ENCODE measurements around the gene SMAD4. TPM values are rescaled to one million over a fixed set of nuclear protein-coding genes. Genes with fewer than 3 reads are reported as not detected.
"Not testable (repeated sequence)": the region's sequence is repeated elsewhere in the genome, so short reads cannot be mapped to it uniquely, and the experiment has no call there.

Gene SMAD4
- total RNA-seq, 1 experiment from 2014 or later = 48.8 TPM

DNA sequence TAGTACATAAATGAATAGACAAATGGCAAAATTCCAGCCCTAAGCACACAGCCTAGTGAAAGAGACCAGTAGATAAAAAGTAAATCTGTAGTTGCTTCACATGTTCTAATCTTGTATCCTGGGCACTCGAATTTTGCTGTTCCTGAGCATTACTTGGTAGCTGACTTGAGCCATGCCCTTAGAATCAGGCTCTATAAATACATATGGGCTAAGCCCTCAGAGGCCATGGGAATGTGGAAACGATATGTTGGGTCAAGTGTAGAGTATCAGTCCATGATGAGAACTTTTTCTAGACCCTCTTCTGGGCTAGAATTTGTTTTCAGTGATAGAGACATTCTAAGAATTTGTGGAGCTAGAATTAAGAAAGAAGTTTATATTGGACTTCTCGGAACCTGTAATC lies 40.3 kb upstream of the SMAD4 start:
- no peak for DNase-seq
- no TSS peak for BruUV-seq (replicated peaks)
- no peak for TF ChIP-seq CTCF (IDR thresholded peaks at IDR 0.05; ENCODE audit: insufficient read depth in 1 of 2, low read depth in 1 of 2, low read length in 1 of 2, severe bottlenecking in 1 of 2, unreplicated experiment in 1 of 2)
- intact Hi-C loops (cut with micrococcal nuclease; ENCODE audit: unreplicated experiment) = no loop called here
- Mint-ChIP-seq H3K36me3 (ENCODE audit: insufficient read depth, unreplicated experiment) (no peaks in the 10 kb centered on the region), H3K4me3 (ENCODE audit: unreplicated experiment) (no peak overlapping the region), H3K27ac (ENCODE audit: unreplicated experiment) (no peak overlapping the region), H3K4me1 (ENCODE audit: low read depth, unreplicated experiment) (peaks cover 13% of the 10 kb centered on the region), H3K9me3 (ENCODE audit: unreplicated experiment) (no peaks in the 10 kb centered on the region), H3K27me3 (ENCODE audit: insufficient read depth, unreplicated experiment) (no peaks in the 10 kb centered on the region)
- no peaks in the 10 kb centered on the region for H3K9me3 ChIP-seq
- H3K36me3 ChIP-seq (ENCODE audit: control insufficient read depth, insufficient read depth, low read length) = no peaks in the 10 kb centered on the region
- no peak overlapping the region for H3K4me3 ChIP-seq (ENCODE audit: low read depth, low read length)
- no peaks in the 10 kb centered on the region for H3K27me3 ChIP-seq (replicated peaks; ENCODE audit: control insufficient read depth, insufficient read depth, low read length)
- ChIA-PET POLR2A (no interaction called here), CTCF (no interaction called here)
- peaks cover 3% of the 10 kb centered on the region; the same call in 1 of the 2 replicates for H3K4me1 ChIP-seq

DNA sequence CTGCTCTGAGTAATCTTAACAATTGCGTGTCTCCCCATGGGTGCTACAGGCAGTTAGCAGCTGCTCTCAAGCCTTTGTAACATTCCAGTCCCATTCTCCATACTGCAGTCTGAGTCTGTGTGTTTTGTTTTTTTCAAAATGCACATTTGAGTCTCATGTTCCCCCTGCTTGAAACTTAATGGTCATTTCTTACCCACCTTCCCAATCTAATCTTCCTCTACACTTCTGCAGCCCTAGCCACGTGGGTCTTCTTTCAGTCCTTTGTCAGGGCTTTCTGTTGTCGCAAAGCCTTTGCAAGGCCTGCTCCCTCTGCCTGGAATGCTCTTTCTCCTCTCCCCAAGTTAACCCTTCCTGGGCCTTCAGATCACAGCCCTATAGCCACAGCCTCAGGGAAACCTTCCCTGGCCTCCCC lies 37.7 kb upstream of the SMAD4 start:
- TF ChIP-seq CTCF (IDR thresholded peaks at IDR 0.05; ENCODE audit: insufficient read depth in 1 of 2, low read depth in 1 of 2, low read length in 1 of 2, severe bottlenecking in 1 of 2, unreplicated experiment in 1 of 2) = no peak
- BruUV-seq (replicated peaks) = no TSS peak
- CTCF ChIA-PET = interaction anchor here (0.5 kb wide), 1 partner anchor 44 kb away, joined by 4 read pairs; no protein-coding TSS in a partner anchor
- no peaks in the 10 kb centered on the region for H3K9me3 ChIP-seq
- intact Hi-C loops (cut with micrococcal nuclease; ENCODE audit: unreplicated experiment) = no loop called here
- H3K27me3 Mint-ChIP-seq (ENCODE audit: insufficient read depth, unreplicated experiment) = no peaks in the 10 kb centered on the region
- DNase-seq = peak in 1 of 2 experiments; percentile 6
- peaks cover 13% of the 10 kb centered on the region for H3K4me1 Mint-ChIP-seq (ENCODE audit: low read depth, unreplicated experiment)
- no peak overlapping the region for H3K4me3 ChIP-seq (ENCODE audit: low read depth, low read length)
- no peaks in the 10 kb centered on the region for H3K36me3 Mint-ChIP-seq (ENCODE audit: insufficient read depth, unreplicated experiment)
- H3K36me3 ChIP-seq (ENCODE audit: control insufficient read depth, insufficient read depth, low read length) = no peaks in the 10 kb centered on the region
- H3K4me1 ChIP-seq = no peaks in the 10 kb centered on the region
- H3K27me3 ChIP-seq (replicated peaks; ENCODE audit: control insufficient read depth, insufficient read depth, low read length) = no peaks in the 10 kb centered on the region
- H3K27ac Mint-ChIP-seq (ENCODE audit: unreplicated experiment) = peak overlapping the region; percentile 66
- H3K4me3 Mint-ChIP-seq (ENCODE audit: unreplicated experiment) = peak overlapping the region; percentile 31
- POLR2A ChIA-PET = no interaction called here
- H3K9me3 Mint-ChIP-seq (ENCODE audit: unreplicated experiment) = no peaks in the 10 kb centered on the region

DNA sequence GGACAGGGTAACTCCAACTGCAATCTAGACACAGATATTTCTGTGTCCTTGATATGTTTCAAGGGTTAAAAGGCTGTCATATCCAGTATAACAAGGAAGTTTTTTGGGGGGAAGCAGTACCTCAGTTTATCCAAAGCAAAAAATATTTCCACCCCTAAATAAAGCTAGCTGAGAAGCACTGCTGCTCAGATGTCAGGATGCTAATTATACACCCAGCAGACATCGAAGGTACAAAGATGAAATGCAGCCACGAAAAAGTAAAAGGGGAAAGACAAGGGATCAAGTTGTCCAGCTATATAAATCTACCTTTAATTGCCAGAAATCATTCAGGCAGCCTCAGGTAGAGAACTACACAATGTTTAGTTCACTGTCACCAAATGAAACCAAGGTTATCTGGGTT lies 36.0 kb upstream of the SMAD4 start:
- H3K4me1 Mint-ChIP-seq (ENCODE audit: low read depth, unreplicated experiment) = peaks cover 13% of the 10 kb centered on the region
- no peaks in the 10 kb centered on the region for H3K27me3 ChIP-seq (replicated peaks; ENCODE audit: control insufficient read depth, insufficient read depth, low read length)
- H3K36me3 ChIP-seq (ENCODE audit: control insufficient read depth, insufficient read depth, low read length) = no peaks in the 10 kb centered on the region
- no peaks in the 10 kb centered on the region for H3K9me3 Mint-ChIP-seq (ENCODE audit: unreplicated experiment)
- no peaks in the 10 kb centered on the region for H3K36me3 Mint-ChIP-seq (ENCODE audit: insufficient read depth, unreplicated experiment)
- no peak for DNase-seq
- no peaks in the 10 kb centered on the region for H3K9me3 ChIP-seq
- ChIA-PET CTCF (no interaction called here), POLR2A (no interaction called here)
- H3K27ac Mint-ChIP-seq (ENCODE audit: unreplicated experiment) = no peak overlapping the region
- no peaks in the 10 kb centered on the region for H3K27me3 Mint-ChIP-seq (ENCODE audit: insufficient read depth, unreplicated experiment)
- TF ChIP-seq CTCF (IDR thresholded peaks at IDR 0.05; ENCODE audit: insufficient read depth in 1 of 2, low read depth in 1 of 2, low read length in 1 of 2, severe bottlenecking in 1 of 2, unreplicated experiment in 1 of 2) = no peak
- no peak overlapping the region for H3K4me3 Mint-ChIP-seq (ENCODE audit: unreplicated experiment)
- no peaks in the 10 kb centered on the region for H3K4me1 ChIP-seq
- BruUV-seq (replicated peaks) = no TSS peak
- intact Hi-C loops (cut with micrococcal nuclease; ENCODE audit: unreplicated experiment) = no loop called here
- H3K4me3 ChIP-seq (ENCODE audit: low read depth, low read length) = no peak overlapping the region

DNA sequence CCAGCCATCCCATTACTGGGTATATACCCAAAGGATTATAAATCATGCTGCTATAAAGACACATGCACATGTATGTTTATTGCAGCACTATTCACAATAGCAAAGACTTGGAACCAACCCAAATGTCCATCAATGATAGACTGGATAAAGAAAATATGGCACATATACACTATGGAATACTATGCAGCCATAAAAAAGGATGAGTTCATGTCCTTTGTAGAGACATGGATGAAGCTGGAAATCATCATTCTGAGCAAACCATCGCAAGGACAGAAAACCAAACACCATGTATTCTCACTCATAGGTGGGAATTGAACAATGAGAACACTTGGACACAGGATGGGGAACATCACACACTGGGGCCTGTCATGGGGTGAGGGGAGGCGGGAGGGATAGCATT lies 26.8 kb upstream of the SMAD4 start:
- H3K27ac Mint-ChIP-seq (ENCODE audit: unreplicated experiment); CTCF ChIA-PET; H3K4me3 ChIP-seq (ENCODE audit: low read depth, low read length); H3K36me3 Mint-ChIP-seq (ENCODE audit: insufficient read depth, unreplicated experiment); POLR2A ChIA-PET; intact Hi-C loops (cut with micrococcal nuclease; ENCODE audit: unreplicated experiment); H3K27me3 Mint-ChIP-seq (ENCODE audit: insufficient read depth, unreplicated experiment); H3K9me3 ChIP-seq; DNase-seq; H3K4me3 Mint-ChIP-seq (ENCODE audit: unreplicated experiment); H3K36me3 ChIP-seq (ENCODE audit: control insufficient read depth, insufficient read depth, low read length); H3K27me3 ChIP-seq (replicated peaks; ENCODE audit: control insufficient read depth, insufficient read depth, low read length); H3K9me3 Mint-ChIP-seq (ENCODE audit: unreplicated experiment); BruUV-seq (replicated peaks): not testable (repeated sequence)
- peaks cover 17% of the 10 kb centered on the region for H3K4me1 ChIP-seq
- H3K4me1 Mint-ChIP-seq (ENCODE audit: low read depth, unreplicated experiment) = peaks cover 13% of the 10 kb centered on the region

All from Caco-2 (cell line).